ENCODE measurements around the gene MEIS2.

DNA sequence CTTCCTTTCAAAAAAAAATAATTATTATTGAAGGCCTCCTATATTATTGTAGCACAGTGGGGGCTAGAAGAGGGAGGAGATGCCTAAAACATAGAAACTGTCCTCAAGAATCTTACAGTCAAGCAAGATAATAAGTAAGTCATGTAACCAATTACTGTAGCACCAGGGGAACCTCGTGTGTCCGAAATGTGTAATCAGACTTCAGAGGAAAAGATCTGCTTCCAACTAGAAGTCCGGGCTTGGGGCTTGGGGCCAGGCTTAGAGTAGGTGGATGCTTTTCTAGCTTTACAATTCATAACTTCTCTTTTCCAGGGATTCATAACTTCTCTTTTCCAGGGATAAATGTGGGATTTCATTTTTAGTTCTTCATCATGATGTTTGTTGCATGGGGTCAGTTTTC, 29.2 kb downstream of the MEIS2 start:
- TF ChIP-seq, protein P1, sequence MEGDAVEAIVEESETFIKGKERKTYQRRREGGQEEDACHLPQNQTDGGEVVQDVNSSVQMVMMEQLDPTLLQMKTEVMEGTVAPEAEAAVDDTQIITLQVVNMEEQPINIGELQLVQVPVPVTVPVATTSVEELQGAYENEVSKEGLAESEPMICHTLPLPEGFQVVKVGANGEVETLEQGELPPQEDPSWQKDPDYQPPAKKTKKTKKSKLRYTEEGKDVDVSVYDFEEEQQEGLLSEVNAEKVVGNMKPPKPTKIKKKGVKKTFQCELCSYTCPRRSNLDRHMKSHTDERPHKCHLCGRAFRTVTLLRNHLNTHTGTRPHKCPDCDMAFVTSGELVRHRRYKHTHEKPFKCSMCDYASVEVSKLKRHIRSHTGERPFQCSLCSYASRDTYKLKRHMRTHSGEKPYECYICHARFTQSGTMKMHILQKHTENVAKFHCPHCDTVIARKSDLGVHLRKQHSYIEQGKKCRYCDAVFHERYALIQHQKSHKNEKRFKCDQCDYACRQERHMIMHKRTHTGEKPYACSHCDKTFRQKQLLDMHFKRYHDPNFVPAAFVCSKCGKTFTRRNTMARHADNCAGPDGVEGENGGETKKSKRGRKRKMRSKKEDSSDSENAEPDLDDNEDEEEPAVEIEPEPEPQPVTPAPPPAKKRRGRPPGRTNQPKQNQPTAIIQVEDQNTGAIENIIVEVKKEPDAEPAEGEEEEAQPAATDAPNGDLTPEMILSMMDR (IDR thresholded peaks at IDR 0.05; ENCODE audit: extremely low read depth in 1 of 2, insufficient read depth in 1 of 2, low read depth in 1 of 2, low read length in 2 of 2): no peak
- no peak for TF ChIP-seq EZH2 (IDR thresholded peaks at IDR 0.05; ENCODE audit: borderline replicate concordance, low read depth, low read length, severe bottlenecking)
- TF ChIP-seq, protein P2, sequence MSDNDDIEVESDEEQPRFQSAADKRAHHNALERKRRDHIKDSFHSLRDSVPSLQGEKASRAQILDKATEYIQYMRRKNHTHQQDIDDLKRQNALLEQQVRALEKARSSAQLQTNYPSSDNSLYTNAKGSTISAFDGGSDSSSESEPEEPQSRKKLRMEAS (IDR thresholded peaks at IDR 0.05; ENCODE audit: insufficient read depth, insufficient read length): no peak
